ENCODE results near the gene ITPR3.

Gene ITPR3

GRCh38 chr6:33710296-33711121, 89.4 kb downstream of the ITPR3 start:
- Histone ChIP-seq H3K4me3 (peak overlapping the region; percentile 59 to 79 (median 71)), H3K4me1 (peaks cover 50 to 79% (median 67%) of the 10 kb centered on the region in 10 experiments), H4K20me1 (peaks cover 0 to 49% (median 40%) of the 10 kb centered on the region in 11 experiments; a peak in 17 of 22 replicates), H3K4me2 (peak overlapping the region; percentile 85 to 98 (median 95)), H3K36me3 (peaks cover 0 to 23% (median 13%) of the 10 kb centered on the region in 11 experiments; a peak in 11 of 22 replicates), H3K27ac (peak overlapping the region in 7 of 11 experiments; percentile 88 to 98 (median 94); a peak in 11 of 22 replicates), H3K9me3 (replicated peaks in 1 of 11) (no peaks in the 10 kb centered on the region), H3K27me3 (peaks cover 19 to 28% (median 24%) of the 10 kb centered on the region in 11 experiments), H3K9ac (peak overlapping the region in 10 of 11 experiments; percentile 88 to 97 (median 92); a peak in 20 of 22 replicates)
- no peak for TF ChIP-seq Cebpa-rat (IDR thresholded peaks at IDR 0.05)

GRCh38 chr6:33711140-33712129, 90.3 kb downstream of the ITPR3 start, which contains the start of gene UQCC2:
TSS of gene UQCC2 (minus strand) at chr6:33711700. CDS start at chr6:33711686, 14 bp downstream.
- peaks cover 0 to 40% (median 30%) of the 10 kb centered on the region in 11 experiments; a peak in 17 of 22 replicates for H4K20me1 ChIP-seq
- peak within 1 kb of the TSS; percentile 84 to 98 (median 93) for H3K27ac ChIP-seq
- peak within 1 kb of the TSS; percentile 87 to 97 (median 92) for H3K9ac ChIP-seq
- H3K4me3 ChIP-seq, result peak within 1 kb of the TSS; percentile 59 to 79 (median 71)
- H3K4me2 ChIP-seq, result peak within 1 kb of the TSS; percentile 85 to 98 (median 95)
- H3K36me3 ChIP-seq, result peaks cover 0 to 23% (median 13%) of the 10 kb centered on the region in 11 experiments; a peak in 11 of 22 replicates
- TF ChIP-seq Cebpa-rat (IDR thresholded peaks at IDR 0.05), result no peak
- H3K27me3 ChIP-seq, result peaks cover 9 to 20% (median 15%) of the 10 kb centered on the region in 11 experiments
- H3K4me1 ChIP-seq, result peaks cover 50 to 73% (median 66%) of the 10 kb centered on the region in 10 experiments
- H3K9me3 ChIP-seq (replicated peaks in 1 of 11), result no peaks in the 10 kb centered on the region

- H3K4me1 ChIP-seq, result peaks cover 44 to 58% (median 51%) of the 10 kb centered on the region in 10 experiments
- H3K27ac ChIP-seq, result no peak overlapping the region
- H3K4me2 ChIP-seq, result peak overlapping the region in 2 of 11 experiments; percentile 3 to 11; a peak in 1 of 22 replicates
- no peak overlapping the region for H3K9ac ChIP-seq
- peaks cover 0 to 5% (median under 1%) of the 10 kb centered on the region in 11 experiments; a peak in 10 of 22 replicates for H3K27me3 ChIP-seq
- TF ChIP-seq Cebpa-rat (IDR thresholded peaks at IDR 0.05), result no peak
- H3K9me3 ChIP-seq (replicated peaks in 1 of 11), result no peaks in the 10 kb centered on the region
- peaks cover 0 to 25% (median 16%) of the 10 kb centered on the region in 11 experiments; a peak in 17 of 22 replicates for H4K20me1 ChIP-seq
- no peak overlapping the region for H3K4me3 ChIP-seq
- peaks cover 0 to 23% (median 8%) of the 10 kb centered on the region in 11 experiments; a peak in 11 of 22 replicates for H3K36me3 ChIP-seq
Observed at GRCh38 chr6:33712914-33713313, 91.8 kb downstream of the ITPR3 start.

- no peak overlapping the region for H3K27ac ChIP-seq
- peak overlapping the region in 6 of 11 experiments; percentile 26 to 63 (median 56); a peak in 11 of 22 replicates for H3K4me2 ChIP-seq
- no peak for TF ChIP-seq Cebpa-rat (IDR thresholded peaks at IDR 0.05)
- H3K9me3 ChIP-seq (replicated peaks in 1 of 11), result no peaks in the 10 kb centered on the region
- H3K4me3 ChIP-seq, result no peak overlapping the region
- no peaks in the 10 kb centered on the region for H3K27me3 ChIP-seq
- peaks cover 0 to 18% (median 4%) of the 10 kb centered on the region in 11 experiments; a peak in 11 of 22 replicates for H3K36me3 ChIP-seq
- no peak overlapping the region for H3K9ac ChIP-seq
- peaks cover 0 to 16% (median 7%) of the 10 kb centered on the region in 11 experiments; a peak in 12 of 22 replicates for H4K20me1 ChIP-seq
- peaks cover 42 to 56% (median 50%) of the 10 kb centered on the region in 10 experiments for H3K4me1 ChIP-seq
Observed at GRCh38 chr6:33713786-33714185, 92.7 kb downstream of the ITPR3 start.

GRCh38 chr6:33714385-33715040, 93.4 kb downstream of the ITPR3 start:
- Histone ChIP-seq H3K9ac (no peak overlapping the region), H3K4me2 (peak overlapping the region in 10 of 11 experiments; percentile 25 to 63 (median 49); a peak in 19 of 22 replicates), H3K27me3 (no peaks in the 10 kb centered on the region), H3K27ac (no peak overlapping the region), H3K4me1 (peaks cover 35 to 50% (median 43%) of the 10 kb centered on the region in 10 experiments), H3K4me3 (no peak overlapping the region), H3K9me3 (replicated peaks in 1 of 11) (no peaks in the 10 kb centered on the region), H3K36me3 (peaks cover 0 to 11% (median 0%) of the 10 kb centered on the region in 11 experiments; a peak in 6 of 22 replicates), H4K20me1 (peaks cover 0 to 9% (median 0%) of the 10 kb centered on the region in 11 experiments; a peak in 5 of 22 replicates)
- TF ChIP-seq Cebpa-rat (IDR thresholded peaks at IDR 0.05), result no peak

- no peak overlapping the region for H3K4me3 ChIP-seq
- no peaks in the 10 kb centered on the region for H3K36me3 ChIP-seq
- H3K4me1 ChIP-seq, result peaks cover 22 to 33% (median 26%) of the 10 kb centered on the region in 10 experiments
- H4K20me1 ChIP-seq, result no peaks in the 10 kb centered on the region
- no peak overlapping the region for H3K4me2 ChIP-seq
- H3K27ac ChIP-seq, result no peak overlapping the region
- no peak for TF ChIP-seq Cebpa-rat (IDR thresholded peaks at IDR 0.05)
- no peak overlapping the region for H3K9ac ChIP-seq
- H3K9me3 ChIP-seq (replicated peaks in 1 of 11), result no peaks in the 10 kb centered on the region
- H3K27me3 ChIP-seq, result no peaks in the 10 kb centered on the region
Observed at GRCh38 chr6:33716379-33716778, 95.3 kb downstream of the ITPR3 start.

- H3K9ac ChIP-seq, result no peak overlapping the region
- H3K36me3 ChIP-seq, result no peaks in the 10 kb centered on the region
- no peaks in the 10 kb centered on the region for H4K20me1 ChIP-seq
- no peak overlapping the region for H3K4me3 ChIP-seq
- peaks cover 19 to 29% (median 23%) of the 10 kb centered on the region in 10 experiments for H3K4me1 ChIP-seq
- H3K27ac ChIP-seq, result no peak overlapping the region
- H3K9me3 ChIP-seq (replicated peaks in 1 of 11), result no peaks in the 10 kb centered on the region
- no peak overlapping the region for H3K4me2 ChIP-seq
- no peaks in the 10 kb centered on the region for H3K27me3 ChIP-seq
- TF ChIP-seq Cebpa-rat (IDR thresholded peaks at IDR 0.05), result no peak
Observed at GRCh38 chr6:33716890-33717632, 95.9 kb downstream of the ITPR3 start.

All from BLaER1 treated with 17β-estradiol and CSF1 and Interleukin-3, amounts not matched to agents 10 nM and 100 nM (cell line).